ENCODE measurements around the gene KCNJ10.

The KCNJ10 gene

GRCh38 chr1:160024195-160024905, 45.6 kb downstream of the KCNJ10 start:
- DNase-seq (ENCODE audit: low read depth): no peak

- no peak for DNase-seq (ENCODE audit: low read depth)
These were observed 47.3 kb downstream of the KCNJ10 start for GRCh38 chr1:160022330-160023310.

DNA sequence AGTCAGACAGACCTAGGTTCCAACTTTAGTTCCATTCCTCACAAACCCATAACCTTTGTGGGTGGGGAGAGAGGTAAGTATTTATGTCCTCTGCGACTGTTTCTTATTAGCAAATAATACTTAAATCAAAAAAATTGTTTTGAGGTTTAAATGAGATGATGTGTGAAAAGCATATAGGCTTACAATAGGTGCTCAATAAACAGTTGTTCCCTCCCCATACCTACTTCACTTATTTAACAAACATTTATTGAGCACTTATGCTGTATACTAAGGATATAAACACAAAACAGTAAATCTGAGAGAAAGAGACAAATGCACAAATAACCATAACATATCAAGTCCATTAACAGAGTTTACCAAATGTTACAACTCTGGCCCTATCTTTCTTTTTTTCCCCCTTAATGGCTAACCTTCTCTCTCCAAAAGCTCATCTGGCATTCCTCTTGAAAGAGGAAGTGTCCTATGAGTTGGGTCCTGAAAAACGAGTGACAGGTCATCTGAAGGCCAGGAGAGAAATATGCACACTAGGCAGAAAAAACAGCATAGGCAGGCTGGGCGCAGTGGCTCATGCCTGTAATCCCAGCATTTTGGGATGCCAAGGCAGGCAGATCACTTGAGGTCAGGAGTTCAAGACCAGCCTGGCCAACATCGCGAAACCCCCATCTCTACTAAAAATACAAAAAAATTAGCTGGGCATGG, 48.4 kb downstream of the KCNJ10 start:
- no peak for DNase-seq (ENCODE audit: low read depth)

GRCh38 chr1:160020196-160020595, 49.8 kb downstream of the KCNJ10 start:
- no peak for DNase-seq (ENCODE audit: low read depth)

- no peak for DNase-seq (ENCODE audit: low read depth)
These were observed 51.1 kb downstream of the KCNJ10 start for GRCh38 chr1:160018900-160019299.

GRCh38 chr1:160018347-160018746, 51.6 kb downstream of the KCNJ10 start:
- DNase-seq (ENCODE audit: low read depth): no peak

- DNase-seq (ENCODE audit: low read depth): no peak
These were observed 52.4 kb downstream of the KCNJ10 start for GRCh38 chr1:160017592-160017991.

GRCh38 chr1:160011781-160012180, 58.2 kb downstream of the KCNJ10 start:
- DNase-seq (ENCODE audit: low read depth): no peak

DNA sequence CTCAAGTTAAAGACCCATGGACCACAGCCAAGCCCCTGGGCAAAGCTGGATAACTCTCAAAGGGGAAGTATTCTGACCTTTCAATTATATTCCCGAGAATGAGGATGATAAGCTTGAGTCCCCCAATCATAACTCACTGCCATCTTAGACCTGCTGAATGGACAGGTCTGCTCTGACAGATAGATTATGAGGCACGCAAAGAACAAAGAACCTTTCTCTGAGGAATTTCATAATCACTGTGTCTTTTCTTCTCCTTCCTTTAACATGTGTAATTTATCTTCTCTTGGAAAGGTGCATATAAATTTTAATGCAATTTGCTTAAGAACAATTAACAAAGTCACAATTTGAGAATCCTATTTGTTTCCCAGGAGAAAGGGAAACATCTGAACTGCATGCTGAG, 60.2 kb downstream of the KCNJ10 start:
- no peak for DNase-seq (ENCODE audit: low read depth)

- DNase-seq (ENCODE audit: low read depth): no peak
These were observed 60.9 kb downstream of the KCNJ10 start for GRCh38 chr1:160009081-160009480.

- no peak for DNase-seq (ENCODE audit: low read depth)
These were observed 62.3 kb downstream of the KCNJ10 start for GRCh38 chr1:160007577-160008200.

DNA sequence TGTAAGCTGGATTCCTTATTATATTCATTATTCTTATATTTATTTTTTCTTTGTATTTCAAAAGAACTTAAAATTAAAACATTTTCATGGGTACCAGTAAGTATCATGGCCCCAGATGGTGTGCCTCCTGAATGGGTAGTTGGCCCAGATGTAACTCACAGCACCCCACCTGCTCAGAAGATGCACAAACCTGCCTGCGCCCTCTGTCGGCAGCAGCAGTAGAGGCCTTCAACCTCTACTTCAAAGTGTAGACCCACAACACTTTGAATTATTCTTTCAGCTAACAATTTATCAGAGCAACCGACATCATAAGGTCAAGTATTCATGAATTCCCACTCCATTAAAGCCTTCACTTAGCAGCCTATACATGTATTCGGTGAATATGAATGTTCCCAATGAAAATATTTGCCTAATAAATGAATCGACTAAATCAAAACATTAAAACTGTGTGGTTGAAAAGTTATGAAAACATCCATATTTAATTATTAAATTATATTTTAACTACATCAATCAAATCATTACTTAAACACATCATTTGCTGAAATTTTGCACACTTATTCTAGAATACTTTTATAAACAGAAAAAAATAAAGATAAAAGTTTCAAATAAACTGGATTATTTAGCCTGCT, 63.5 kb downstream of the KCNJ10 start:
- DNase-seq (ENCODE audit: low read depth): peak; percentile 39

DNA sequence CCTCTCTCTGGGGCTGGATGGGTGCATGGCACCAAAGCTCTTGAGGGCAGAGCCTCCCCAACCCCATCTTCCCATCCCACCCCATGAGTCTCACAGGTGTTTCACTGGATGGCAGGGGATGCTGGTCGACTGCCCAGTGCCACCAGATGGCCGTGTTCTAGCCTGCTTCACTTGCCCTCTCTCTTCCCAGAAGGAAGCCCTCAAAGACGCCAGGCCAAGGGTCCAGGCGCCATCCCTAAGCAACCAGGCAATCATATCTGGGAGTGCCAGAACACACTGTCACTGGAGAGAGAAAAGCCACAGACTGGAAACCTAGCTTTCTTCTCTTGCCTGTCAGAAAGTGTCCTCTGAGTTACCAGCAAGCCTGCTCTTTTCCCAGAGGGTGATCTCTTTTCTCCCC, 64.9 kb downstream of the KCNJ10 start:
- DNase-seq (ENCODE audit: low read depth): no peak

GRCh38 chr1:160004425-160004824, 65.5 kb downstream of the KCNJ10 start:
- DNase-seq (ENCODE audit: low read depth): no peak

DNA sequence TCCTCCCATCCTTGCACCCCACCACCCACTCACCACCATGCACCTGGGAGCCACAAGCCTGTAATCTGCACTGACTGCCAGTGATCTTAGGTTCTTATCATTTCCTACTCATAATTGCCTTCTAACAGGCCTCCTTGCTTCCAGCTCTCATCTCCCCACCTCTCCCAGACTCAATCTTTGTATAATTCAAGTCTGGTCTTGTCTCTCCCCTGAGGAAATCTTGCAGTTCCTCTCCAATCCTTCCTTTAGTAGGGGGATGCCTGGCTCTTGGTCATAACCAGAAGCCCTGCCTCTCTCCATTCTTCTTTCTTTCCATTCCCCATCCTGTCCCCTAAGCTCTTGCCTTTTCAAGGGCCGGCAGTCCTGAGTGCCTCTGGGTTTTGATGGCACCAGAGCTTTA, 66.0 kb downstream of the KCNJ10 start:
- no peak for DNase-seq (ENCODE audit: low read depth)

GRCh38 chr1:160001440-160001839, 68.5 kb downstream of the KCNJ10 start:
- DNase-seq (ENCODE audit: low read depth): no peak

DNA sequence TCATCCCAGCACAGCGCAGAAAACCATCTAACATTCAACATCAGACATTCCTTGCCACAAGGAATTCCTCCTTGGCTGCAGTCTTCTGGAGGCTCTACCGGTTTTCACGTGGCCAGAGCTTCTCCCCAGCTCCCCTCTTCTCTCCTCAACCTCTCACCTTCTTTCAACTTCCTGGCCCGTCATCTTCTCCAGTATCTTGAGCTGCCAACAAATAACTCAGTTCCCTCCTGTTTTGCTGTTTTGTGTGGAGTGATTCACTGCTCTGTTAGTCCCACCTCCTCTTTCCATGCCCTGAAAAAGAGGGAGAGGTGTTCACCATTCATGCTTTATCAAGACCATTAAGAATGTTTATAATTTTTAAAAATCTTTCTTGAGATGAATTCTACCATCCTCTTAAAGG, 70.8 kb downstream of the KCNJ10 start:
- DNase-seq (ENCODE audit: low read depth): no peak

DNA sequence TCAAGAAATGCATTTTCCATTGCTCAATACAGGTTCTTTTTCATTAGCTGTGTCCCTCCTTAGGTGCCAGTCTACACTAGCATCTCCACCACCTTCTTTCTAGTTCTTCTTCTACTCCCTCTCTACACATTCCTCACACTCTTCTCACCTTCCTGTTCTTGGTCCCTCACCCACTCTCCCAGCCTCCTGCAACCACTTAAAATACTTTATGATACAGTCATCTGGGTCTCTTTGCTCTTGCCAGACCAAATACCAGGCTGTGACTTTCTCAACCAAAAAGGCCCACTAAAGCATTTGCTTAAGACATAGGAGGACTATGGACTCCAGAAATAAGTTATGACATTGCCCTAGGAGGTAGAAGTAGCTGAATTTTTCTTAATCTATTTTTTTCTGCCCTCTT, 73.3 kb downstream of the KCNJ10 start:
- DNase-seq (ENCODE audit: low read depth): peak; percentile 22

DNA sequence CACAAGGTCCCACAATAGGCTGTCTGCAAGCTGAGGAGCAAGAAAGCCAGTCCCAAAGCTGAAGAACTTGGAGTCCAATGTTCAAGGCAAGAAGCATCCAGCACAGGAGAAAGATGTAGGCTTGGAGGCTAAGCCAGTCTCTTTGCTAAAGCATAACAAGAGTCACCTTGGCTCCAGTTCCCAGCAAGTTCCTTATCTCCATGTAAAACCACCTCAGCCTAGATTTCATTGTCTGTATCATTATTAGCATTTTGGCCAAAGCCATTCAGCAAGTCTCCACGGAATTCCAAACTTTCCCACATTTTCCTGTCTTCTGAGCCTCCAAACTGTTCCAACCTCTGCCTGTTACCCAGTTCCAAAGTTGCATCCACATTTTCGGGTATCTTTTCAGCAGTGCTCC, 75.1 kb downstream of the KCNJ10 start:
- no peak for DNase-seq (ENCODE audit: low read depth)

DNA sequence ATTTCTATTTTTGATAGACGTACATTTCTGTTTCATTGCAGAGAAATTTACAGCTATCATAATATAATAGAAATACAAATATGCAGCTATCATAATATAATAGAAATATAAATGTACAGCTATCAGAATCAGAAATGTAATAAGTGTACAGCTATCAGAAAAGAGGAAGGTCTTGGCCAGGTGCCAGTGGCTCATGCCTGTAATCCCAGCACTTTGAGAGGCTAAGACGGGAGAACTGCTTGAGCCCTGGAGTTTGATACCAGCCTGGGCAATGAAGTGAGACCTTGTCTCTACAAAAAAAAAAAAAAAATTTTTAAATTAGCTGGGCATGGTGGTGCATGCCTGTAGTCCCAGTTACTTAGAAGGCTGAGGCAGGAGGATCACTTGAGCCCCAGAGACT, 76.0 kb downstream of the KCNJ10 start:
- no peak for DNase-seq (ENCODE audit: low read depth)

DNA sequence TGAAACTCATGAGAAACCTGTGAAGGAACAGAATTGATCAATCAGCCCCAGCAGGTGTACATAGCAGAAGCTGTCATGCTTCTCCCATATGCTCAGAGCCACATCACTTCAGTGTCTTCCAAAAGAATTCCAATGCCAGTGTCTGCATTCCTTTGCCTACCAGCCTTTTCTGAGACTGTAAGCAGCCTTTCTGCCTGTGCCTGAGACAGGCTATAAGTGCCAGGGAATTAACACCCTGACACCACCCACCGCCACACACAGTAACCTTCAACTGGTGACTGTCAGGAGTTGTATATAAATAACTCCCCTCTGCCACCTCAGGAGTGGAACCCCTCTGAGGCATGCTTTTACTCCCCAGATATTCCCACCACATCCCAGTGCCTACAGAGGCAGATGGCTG, 77.8 kb downstream of the KCNJ10 start:
- DNase-seq (ENCODE audit: low read depth): no peak

DNA sequence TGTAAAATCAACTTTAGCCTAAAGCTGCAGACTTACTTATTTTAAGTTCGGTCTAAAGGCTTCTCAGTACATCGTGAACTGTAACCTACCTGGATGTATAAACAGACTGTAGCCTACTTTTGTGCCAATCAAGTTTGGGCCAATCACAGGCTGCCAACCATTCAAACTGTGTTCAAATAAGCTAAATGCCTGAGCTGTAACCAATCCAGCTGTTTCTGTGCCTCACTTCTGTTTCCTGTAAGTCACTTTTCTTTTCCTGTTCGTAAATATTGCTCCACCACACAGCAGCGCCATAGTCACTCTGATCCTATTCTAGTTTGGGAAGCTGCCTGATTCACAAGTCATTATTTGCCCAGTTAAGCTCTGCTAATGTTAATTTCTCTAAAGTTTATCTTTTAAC, 78.4 kb downstream of the KCNJ10 start:
- no peak for DNase-seq (ENCODE audit: low read depth)
